Coronary artery (tissue), 2 donors: Measurements from ENCODE around the gene EYA2.

Source experiments
- DNase-seq: peaks from one replicate; pipeline ENCODE4 v3.0.0-alpha.2; 2017; ENCODE audit warnings: low spot score
- H3K27ac ChIP-seq, 2 donors: fragments of 200-600 bp; sonication (generic); one replicate each; pipeline ENCODE4 v1.5.1; 2016 to 2019
- H3K4me3 ChIP-seq: fragments of 200-600 bp; sonication (generic); 2 replicates; pipeline ENCODE4 v1.5.1; 2016; ENCODE audit warnings: mild to moderate bottlenecking, moderate library complexity
- CTCF ChIP-seq: fragments of 200-600 bp; sonication (generic); IDR thresholded peaks from one replicate; pipeline ENCODE4 v1.5.1; 2019; ENCODE audit warnings: antibody characterized with exemption

The EYA2 gene

DNA sequence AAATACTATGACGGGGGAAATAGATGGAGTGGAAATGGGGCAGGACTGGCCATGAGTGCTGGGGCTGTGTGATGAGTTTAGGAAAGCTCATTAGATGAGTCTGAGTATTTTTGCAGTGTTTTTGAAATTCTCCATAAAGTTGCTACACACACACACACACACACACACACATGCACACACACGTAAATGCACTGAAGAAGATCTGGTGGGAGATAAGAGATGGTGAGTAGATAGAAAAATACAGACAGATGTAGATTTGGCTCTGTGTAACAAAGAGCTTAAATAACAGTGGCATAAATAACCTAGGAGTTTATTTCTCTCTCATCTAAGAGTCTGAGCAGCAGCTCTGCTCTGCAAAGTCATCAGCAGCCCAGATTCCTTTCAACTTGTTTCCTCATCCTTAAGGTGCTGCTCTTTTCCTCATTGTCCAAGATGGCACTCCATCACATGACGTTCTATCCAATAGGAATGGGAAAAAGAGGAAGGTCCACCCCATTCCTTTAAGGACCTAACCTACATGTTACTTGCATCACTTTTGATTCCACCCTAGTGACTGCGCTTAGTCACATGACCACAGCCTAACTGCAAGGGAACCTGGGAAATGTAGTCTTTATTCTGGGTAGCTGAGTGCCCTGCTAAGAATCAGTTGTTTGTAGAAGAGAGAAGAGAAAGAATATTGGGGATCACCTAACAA is 76.4 kb downstream of the EYA2 start:
- no peak for TF ChIP-seq CTCF
- no peak for DNase-seq
- Histone ChIP-seq H3K4me3 (no peak overlapping the region), H3K27ac (no peak overlapping the region)

DNA sequence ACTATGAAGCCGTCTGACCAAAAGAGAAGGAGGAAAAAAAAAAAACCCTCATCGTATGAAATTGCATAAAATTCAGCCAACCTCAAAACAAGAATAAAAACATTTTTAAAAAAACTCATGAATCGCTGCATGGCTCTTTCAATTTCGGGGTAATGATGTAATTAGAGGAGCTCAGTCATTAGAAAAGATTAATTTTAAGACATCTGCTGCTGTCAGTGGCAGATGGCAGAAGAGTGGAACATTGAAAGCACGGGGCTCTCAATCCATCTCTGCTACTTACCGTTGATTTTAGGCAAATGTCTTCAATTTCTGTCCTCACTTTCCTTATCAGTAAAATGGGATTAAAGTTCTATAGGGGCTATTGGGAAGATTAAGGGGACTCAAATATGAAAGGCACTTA is 79.1 kb downstream of the EYA2 start:
- no peak overlapping the region for H3K27ac ChIP-seq
- no peak for TF ChIP-seq CTCF
- no peak overlapping the region for H3K4me3 ChIP-seq
- no peak for DNase-seq

- H3K27ac ChIP-seq: no peak overlapping the region
- no peak for TF ChIP-seq CTCF
- H3K4me3 ChIP-seq: no peak overlapping the region
- no peak for DNase-seq
Observed at GRCh38 chr20:46974669-46975434, 80.2 kb downstream of the EYA2 start.

GRCh38 chr20:46975976-46976375 is 81.3 kb downstream of the EYA2 start:
- no peak overlapping the region for H3K27ac ChIP-seq
- no peak for TF ChIP-seq CTCF
- DNase-seq: no peak
- no peak overlapping the region for H3K4me3 ChIP-seq

GRCh38 chr20:46977204-46977603 is 82.6 kb downstream of the EYA2 start:
- no peak for TF ChIP-seq CTCF
- DNase-seq: no peak
- no peak overlapping the region for H3K4me3 ChIP-seq
- no peak overlapping the region for H3K27ac ChIP-seq

- H3K4me3 ChIP-seq: no peak overlapping the region
- TF ChIP-seq CTCF: no peak
- H3K27ac ChIP-seq: no peak overlapping the region
- DNase-seq: no peak
Observed at GRCh38 chr20:46977909-46978588, 83.4 kb downstream of the EYA2 start.
